ENCODE measurements around the gene HCN1.

The HCN1 gene

DNA sequence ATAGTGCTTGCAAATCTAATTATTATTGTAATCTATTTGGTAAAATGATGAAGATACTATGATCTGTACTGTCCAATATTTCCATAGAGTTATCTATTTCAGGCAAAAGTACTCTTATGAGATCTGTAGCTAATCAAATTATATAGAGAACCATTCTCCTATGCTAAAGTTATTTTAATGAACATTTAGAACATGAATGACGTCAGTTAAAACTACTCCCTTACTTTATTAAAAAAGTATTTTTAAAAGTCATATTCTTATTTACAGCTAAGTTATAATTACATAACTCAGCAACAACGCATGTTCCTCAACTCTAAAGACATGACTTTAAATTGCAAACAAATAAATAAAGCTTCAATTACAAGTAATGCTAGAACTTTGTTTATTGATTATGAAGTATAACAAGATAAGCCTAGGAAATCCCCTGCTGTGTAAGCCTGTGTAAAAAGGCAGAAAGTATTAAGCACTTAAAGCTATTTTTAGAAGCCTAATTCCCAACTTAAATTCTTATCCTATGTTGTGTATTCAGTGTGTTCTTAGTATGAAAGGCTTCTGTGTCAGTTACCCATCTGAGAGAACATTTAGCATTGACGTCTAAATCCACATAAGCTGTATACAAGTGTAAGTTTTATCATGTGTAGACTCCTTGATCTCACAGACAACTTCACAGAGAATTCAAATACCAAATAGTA lies 285.7 kb downstream of the HCN1 start:
- TF ChIP-seq, protein P1, sequence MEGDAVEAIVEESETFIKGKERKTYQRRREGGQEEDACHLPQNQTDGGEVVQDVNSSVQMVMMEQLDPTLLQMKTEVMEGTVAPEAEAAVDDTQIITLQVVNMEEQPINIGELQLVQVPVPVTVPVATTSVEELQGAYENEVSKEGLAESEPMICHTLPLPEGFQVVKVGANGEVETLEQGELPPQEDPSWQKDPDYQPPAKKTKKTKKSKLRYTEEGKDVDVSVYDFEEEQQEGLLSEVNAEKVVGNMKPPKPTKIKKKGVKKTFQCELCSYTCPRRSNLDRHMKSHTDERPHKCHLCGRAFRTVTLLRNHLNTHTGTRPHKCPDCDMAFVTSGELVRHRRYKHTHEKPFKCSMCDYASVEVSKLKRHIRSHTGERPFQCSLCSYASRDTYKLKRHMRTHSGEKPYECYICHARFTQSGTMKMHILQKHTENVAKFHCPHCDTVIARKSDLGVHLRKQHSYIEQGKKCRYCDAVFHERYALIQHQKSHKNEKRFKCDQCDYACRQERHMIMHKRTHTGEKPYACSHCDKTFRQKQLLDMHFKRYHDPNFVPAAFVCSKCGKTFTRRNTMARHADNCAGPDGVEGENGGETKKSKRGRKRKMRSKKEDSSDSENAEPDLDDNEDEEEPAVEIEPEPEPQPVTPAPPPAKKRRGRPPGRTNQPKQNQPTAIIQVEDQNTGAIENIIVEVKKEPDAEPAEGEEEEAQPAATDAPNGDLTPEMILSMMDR (IDR thresholded peaks at IDR 0.05): no peak

- TF ChIP-seq, protein P1 (IDR thresholded peaks at IDR 0.05): no peak
Observed at GRCh38 chr5:45408067-45408466, 288.1 kb downstream of the HCN1 start.

DNA sequence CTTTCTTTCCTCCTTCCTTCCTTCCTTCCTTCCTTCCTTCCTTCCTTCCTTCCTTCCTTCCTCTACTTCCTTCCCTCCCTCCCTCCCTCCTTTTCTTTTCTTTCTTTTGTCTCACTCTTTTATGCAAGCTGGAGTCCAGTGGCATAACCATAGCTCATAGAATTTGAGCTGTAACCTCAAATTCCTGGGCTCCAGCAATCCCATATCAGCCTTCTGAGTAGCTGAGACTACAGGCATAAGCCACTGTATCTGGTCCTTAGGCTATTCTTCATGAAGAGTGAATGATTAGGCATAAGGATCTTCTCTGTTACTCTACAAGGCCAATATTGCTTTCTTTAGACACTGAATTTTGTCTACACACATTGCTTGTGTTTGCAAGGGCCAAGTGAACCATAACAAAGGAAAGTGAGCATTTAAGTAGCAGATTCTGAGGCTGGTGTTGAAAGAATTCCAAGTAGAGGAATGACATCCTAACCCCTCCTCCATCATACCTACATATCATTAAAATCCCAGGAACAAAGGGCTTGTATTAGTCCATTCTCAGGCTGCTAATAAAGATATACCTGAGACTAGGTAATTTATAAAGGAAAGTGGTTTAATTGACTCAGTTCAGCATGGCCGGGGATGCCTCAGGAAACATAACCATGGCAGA lies 293.2 kb downstream of the HCN1 start:
- TF ChIP-seq, protein P1 (IDR thresholded peaks at IDR 0.05): no peak

DNA sequence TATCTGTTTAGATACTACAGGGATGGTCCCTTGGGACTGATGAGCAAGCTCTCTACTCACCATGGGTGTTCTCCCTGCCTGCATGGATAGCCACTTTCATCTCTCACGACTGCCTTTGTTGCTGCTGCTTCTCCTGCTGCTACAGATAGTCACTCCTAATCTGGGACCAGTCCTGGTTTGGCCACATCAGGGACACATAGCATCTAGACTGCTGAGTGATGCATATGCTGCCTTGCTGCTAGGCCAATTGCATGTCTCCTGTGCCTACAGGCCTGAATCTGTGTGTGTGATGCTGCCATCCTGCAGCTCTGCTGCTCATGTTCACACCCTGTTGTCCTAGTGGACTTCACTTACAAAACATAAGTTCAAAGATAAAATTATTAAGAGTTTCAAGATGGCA lies 297.1 kb downstream of the HCN1 start:
- TF ChIP-seq, protein P1 (IDR thresholded peaks at IDR 0.05): no peak

- TF ChIP-seq, protein P1 (IDR thresholded peaks at IDR 0.05): no peak
Observed at GRCh38 chr5:45385321-45386058, 310.7 kb downstream of the HCN1 start.

DNA sequence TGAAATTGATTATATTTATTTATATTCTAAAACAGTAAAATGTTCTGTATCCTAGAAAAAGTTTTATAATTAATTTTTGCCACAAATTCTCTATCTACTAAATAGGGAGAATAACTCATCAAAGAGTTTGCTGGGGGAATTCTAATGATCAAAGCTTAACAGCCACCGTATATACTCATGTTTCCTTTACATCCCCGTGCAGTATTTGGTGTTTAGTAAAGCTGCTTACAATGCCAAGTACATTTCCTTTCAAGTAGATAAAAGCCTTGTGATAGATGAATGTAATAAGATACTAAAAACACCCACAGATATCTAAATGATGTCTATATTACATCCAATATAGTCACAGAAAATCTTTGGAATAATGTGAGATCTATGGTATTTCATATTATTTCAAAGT lies 312.2 kb downstream of the HCN1 start:
- TF ChIP-seq, protein P1 (IDR thresholded peaks at IDR 0.05): no peak

GRCh38 chr5:45382583-45382982 lies 313.6 kb downstream of the HCN1 start:
- TF ChIP-seq, protein P1 (IDR thresholded peaks at IDR 0.05): no peak

All from LNCAP (cell line).